ENCODE measurements around the gene DNMT3A.

DNMT3A gene

GRCh38 chr2:25341753-25342371 is at the start of gene DNMT3A:
Gene DNMT3A (minus strand): TSS chr2:25341925. CDS start chr2:25313984, 27,941 bp downstream.
- TF ChIP-seq CTCF (IDR thresholded peaks at IDR 0.05; ENCODE audit: low read depth, low read length, missing control alignments): no peak
- no peak for DNase-seq (ENCODE audit: extremely low read depth, low read depth)
- H3K4me3 ChIP-seq (replicated peaks; ENCODE audit: low read depth, low read length): peak within 1 kb of the TSS; percentile 49

DNA sequence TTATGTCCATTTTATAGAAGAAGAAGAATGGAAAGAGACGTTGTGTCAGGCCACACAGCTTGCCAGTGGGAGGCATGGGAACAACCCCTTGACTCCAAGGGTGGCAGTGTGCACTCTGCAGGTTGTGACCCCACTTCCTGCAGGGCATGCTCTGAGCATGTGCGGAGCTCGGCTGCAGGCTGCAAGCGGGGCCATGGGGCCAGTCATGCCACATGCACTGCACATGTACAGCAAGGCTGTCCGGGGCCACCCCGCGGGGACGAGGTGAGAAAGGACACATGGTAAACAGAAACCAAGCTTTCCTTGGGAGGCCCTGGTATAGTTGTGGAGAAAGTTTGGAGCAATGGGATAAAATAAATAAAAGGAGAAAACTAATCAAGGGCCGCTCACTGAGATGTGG is 47.4 kb upstream of the DNMT3A start:
- no peak for TF ChIP-seq CTCF (IDR thresholded peaks at IDR 0.05; ENCODE audit: low read depth, low read length, missing control alignments)
- H3K4me3 ChIP-seq (replicated peaks; ENCODE audit: low read depth, low read length): no peak overlapping the region
- no peak for DNase-seq (ENCODE audit: extremely low read depth, low read depth)

DNA sequence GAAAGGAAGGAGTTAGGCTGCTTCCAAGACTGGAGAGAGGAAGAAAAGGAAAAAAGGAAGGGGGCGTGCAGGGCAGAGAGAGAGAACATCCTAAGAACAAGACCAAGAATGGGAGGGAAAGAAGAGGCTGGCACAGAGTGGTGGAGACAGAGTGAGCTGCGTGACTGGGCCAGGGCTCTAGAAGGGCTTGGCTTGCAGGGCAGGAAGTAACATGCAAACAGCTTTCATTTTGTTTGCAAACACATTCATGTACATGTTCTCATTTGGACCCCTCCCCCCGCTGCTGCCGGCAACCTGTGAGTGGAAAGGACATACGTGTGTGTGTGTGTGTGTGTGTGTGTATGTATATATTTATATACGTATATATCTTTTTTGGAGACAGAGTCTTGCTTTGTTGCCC is 46.8 kb upstream of the DNMT3A start:
- no peak for TF ChIP-seq CTCF (IDR thresholded peaks at IDR 0.05; ENCODE audit: low read depth, low read length, missing control alignments)
- H3K4me3 ChIP-seq (replicated peaks; ENCODE audit: low read depth, low read length): no peak overlapping the region
- no peak for DNase-seq (ENCODE audit: extremely low read depth, low read depth)

DNA sequence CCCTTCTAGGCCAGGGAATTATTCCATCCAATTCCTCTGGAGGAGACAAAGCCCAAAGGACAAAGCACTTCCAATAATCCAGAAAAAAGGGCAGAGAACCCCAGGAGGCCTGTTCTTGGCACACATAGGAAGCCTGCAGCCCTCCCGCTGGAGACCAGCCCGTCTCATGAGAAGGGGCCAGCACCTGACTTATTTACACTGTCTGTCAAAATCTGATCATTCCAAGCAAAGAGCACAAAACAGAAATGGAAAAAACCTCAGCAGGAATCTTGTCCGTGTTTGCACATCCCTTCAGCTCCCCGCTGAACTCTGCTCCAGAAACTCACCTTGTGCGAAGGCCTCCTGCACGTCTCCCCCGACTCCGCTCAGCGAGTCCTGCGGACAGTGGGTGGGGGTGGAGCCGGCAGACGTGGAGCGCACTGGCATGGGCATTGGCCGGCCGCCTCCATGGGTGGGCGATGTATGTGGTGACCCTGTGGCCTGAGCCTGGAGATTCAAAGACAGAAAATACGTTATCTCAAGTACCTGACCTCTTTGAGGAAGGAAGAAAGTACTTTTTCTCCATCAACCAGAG is 46.2 kb upstream of the DNMT3A start:
- DNase-seq (ENCODE audit: extremely low read depth, low read depth): no peak
- H3K4me3 ChIP-seq (replicated peaks; ENCODE audit: low read depth, low read length): no peak overlapping the region

GRCh38 chr2:25386971-25387875 is 45.5 kb upstream of the DNMT3A start:
- no peak for DNase-seq (ENCODE audit: extremely low read depth, low read depth)
- no peak for TF ChIP-seq CTCF (IDR thresholded peaks at IDR 0.05; ENCODE audit: low read depth, low read length, missing control alignments)
- no peak overlapping the region for H3K4me3 ChIP-seq (replicated peaks; ENCODE audit: low read depth, low read length)

More for the DNA sequence above, 46.2 kb upstream of the DNMT3A start:
- no peak for TF ChIP-seq CTCF (IDR thresholded peaks at IDR 0.05; ENCODE audit: low read depth, low read length, missing control alignments)

DNA sequence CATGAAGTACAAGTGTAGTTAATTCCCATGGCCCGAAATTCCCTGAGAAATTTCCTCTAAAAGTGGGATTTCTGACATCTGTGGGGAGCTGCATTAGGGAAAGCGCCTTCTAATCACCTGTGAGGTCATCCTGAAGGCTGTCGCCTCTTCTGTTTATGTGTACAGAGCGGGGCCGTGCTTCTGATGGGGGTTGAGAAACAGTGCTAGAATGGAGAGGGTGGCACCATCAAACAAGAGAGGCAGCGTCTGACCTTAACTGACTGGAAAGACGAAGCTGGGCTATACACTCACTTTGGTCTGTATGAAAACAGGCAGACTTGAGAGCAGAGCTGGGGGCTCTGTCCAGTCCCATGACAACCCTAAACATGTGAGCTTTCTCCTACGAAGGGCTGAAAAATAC is 44.2 kb upstream of the DNMT3A start:
- H3K4me3 ChIP-seq (replicated peaks; ENCODE audit: low read depth, low read length): no peak overlapping the region
- TF ChIP-seq CTCF (IDR thresholded peaks at IDR 0.05; ENCODE audit: low read depth, low read length, missing control alignments): no peak
- no peak for DNase-seq (ENCODE audit: extremely low read depth, low read depth)

Data from HFF-Myc (cell line).